NB4 (cell line): ENCODE results near the gene GMEB1.

Experiments used
- POLR2A ChIP-seq: IDR thresholded peaks from 2 replicates; pipeline ENCODE4 v1.6.1; 2011; ENCODE audit warnings: mild to moderate bottlenecking; ENCODE audit not compliant: insufficient read length; ENCODE audit errors: extremely low read depth
- TF ChIP-seq, protein P1 (sequence below): IDR thresholded peaks from one replicate; pipeline ENCODE4 v1.5.1; 2012; ENCODE audit warnings: low read depth, low read length

DNA sequence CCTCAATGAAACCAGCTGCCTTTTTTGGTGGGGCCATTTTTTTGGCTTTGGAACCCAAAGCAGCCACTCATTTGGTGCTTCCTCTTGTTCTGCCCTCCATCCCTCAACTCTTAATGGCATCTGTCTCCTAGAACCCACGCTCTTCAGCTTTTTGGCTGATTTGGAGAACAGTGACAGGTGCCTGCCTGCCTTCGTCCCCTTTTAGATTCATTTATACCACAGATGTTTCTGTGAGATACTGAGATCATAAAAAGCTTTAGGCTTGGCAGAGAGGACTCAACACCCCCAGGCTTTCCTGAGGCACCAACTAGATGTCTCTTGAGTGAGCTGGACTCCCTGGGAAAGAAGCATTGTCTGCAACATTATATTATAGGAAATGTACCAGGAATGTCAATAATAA, 47.8 kb downstream of the GMEB1 start:
- TF ChIP-seq, protein P1, sequence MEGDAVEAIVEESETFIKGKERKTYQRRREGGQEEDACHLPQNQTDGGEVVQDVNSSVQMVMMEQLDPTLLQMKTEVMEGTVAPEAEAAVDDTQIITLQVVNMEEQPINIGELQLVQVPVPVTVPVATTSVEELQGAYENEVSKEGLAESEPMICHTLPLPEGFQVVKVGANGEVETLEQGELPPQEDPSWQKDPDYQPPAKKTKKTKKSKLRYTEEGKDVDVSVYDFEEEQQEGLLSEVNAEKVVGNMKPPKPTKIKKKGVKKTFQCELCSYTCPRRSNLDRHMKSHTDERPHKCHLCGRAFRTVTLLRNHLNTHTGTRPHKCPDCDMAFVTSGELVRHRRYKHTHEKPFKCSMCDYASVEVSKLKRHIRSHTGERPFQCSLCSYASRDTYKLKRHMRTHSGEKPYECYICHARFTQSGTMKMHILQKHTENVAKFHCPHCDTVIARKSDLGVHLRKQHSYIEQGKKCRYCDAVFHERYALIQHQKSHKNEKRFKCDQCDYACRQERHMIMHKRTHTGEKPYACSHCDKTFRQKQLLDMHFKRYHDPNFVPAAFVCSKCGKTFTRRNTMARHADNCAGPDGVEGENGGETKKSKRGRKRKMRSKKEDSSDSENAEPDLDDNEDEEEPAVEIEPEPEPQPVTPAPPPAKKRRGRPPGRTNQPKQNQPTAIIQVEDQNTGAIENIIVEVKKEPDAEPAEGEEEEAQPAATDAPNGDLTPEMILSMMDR, result no peak
- TF ChIP-seq POLR2A, result no peak
